ENCODE data around the gene NCKIPSD.

NCKIPSD gene

DNA sequence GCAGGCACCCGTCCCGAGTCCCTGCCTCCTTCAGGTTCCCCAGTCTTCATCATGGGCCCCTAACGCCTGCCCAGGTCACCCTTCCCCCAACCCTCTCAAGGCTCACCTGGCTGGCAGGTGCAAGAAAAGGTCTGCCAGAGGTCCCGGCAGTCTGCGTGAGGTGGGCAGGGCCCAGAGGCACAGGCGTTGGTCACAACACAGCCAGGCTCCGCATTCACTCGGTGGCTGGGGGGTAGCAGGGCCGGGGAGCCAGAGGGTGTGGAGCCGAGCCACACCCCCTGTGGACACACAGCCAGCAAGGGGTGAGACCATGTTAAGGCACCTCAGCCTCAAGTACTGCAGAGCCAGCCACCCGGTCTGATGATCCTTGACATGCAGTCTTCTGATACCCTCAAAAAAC, 33.9 kb downstream of the NCKIPSD start:
- DNase-seq (ENCODE audit: low read depth in 4 of 4, low spot score in 1 of 4) = no peak

DNA sequence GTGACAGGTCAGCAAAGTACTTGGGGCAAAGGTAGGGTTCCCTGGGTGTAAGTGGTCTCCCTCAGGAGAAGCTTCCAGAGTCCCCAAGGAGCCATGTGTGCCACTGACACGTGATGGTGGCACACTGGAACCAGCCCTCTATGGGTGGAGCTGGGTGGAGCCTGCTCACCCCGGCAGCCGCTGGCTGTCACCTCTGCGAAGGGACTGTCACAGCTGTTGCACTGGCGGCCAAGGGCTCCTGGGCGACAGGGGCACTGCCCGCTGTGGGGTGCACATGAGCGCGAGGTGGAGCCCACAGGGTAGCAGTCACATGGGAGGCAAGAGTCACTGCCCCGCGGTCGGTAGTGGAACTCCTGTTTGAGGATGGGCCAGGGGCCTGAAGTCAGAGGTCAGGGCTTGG, 35.0 kb downstream of the NCKIPSD start:
- DNase-seq (ENCODE audit: low read depth in 4 of 4, low spot score in 1 of 4) = no peak

- DNase-seq (ENCODE audit: low read depth in 4 of 4, low spot score in 1 of 4) = no peak
These were observed 37.4 kb downstream of the NCKIPSD start for GRCh38 chr3:48648188-48648850.

DNA sequence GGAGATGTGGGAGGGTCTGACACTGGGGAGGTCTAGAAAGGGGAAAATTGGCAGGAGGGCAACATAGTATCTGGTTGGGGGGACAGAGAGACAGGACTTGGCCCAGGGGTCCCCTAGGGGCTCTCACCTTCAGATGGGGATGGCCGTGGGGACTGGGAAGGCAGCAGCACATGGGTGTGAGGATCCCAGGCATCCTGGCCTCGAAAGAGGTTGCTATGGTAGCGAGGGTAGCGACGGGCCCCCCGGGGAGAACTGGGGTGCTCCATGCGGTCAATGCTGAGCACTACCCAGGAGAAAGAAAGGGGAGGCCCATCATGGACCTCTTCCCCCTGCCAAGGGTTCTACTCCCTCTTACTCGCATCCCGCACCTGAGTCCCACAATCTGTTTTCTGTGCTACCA, 38.0 kb downstream of the NCKIPSD start:
- DNase-seq (ENCODE audit: low read depth in 4 of 4, low spot score in 1 of 4) = no peak

- DNase-seq (ENCODE audit: low read depth in 4 of 4, low spot score in 1 of 4) = no peak
These were observed 40.6 kb downstream of the NCKIPSD start for GRCh38 chr3:48644898-48645760.

- DNase-seq (ENCODE audit: low read depth in 4 of 4, low spot score in 1 of 4) = no peak
These were observed 43.1 kb downstream of the NCKIPSD start for GRCh38 chr3:48642605-48643004.

DNA sequence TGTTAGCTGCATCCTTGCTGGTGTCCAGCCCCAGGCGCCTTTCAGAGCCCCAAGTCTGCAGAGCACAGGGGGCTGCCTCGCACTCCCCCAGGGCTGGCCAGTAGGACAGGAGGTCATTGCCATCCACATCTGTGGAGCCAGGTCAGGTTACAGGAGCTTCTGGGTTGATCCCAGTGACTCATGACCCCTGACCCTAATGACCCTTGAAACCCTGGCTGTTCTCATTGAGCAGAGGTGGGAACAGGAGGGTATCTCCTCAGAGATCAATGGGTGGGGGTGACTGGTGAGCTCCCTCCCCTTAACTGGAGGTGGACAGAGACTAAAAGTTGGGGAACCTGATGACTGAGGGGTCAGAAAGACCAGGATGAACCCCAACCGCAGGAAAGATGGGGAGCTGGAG, 44.3 kb downstream of the NCKIPSD start:
- no peak for DNase-seq (ENCODE audit: low read depth in 4 of 4, low spot score in 1 of 4)

GRCh38 chr3:48639944-48640606, 45.6 kb downstream of the NCKIPSD start:
- DNase-seq (ENCODE audit: low read depth in 4 of 4, low spot score in 1 of 4) = no peak

- DNase-seq (ENCODE audit: low read depth in 4 of 4, low spot score in 1 of 4) = no peak
These were observed 48.4 kb downstream of the NCKIPSD start for GRCh38 chr3:48637305-48637704.

GRCh38 chr3:48636149-48636655, 49.5 kb downstream of the NCKIPSD start:
- DNase-seq (ENCODE audit: low read depth in 4 of 4, low spot score in 1 of 4) = no peak

DNA sequence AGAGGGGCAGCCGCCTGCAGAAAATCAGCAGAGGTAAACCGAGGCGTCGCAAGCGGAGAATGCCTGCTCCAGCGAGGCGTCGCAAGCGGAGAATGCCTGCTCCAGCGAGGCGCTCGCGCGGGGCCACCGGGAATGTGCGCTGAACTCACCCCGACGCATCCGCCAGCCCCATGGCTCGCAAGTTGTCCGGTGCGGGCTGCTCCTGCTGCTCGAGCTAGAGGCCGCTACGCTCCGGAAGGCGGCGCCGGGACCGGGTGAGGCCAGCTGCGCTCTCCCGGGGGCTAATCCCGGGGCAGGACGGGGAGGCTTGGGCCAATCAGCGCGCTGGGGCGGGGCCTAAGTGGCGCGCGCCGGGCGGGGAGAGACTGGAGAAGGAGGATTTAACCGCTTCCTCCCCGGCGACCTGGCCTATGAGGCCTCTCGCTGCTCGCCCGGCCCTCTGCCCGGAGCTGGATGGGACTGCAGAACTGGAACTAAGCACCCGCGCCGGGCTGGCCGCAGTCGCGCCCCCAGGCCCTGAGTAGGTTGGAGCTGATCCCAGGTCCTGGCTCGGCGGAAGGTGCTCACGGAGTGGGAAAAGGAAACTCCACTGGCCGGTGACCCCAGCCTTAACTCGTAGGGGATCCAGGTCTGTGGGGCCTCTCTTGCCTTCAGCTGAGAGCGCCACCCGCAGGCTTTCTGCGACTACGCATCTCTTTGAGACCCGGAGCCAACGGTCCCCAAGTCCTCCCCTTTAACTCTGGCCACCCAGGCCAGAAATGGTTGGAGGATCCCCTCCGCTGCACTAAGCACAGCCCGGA, 50.3 kb downstream of the NCKIPSD start, which contains the start of gene SLC26A6:
SLC26A6 (minus strand) TSS at position 240 of the 800 bp plus-strand sequence; CDS start at position 172, 68 bp downstream.
- DNase-seq (ENCODE audit: low read depth in 4 of 4, low spot score in 1 of 4) = peak; percentile 80 to 95 (median 86)

DNA sequence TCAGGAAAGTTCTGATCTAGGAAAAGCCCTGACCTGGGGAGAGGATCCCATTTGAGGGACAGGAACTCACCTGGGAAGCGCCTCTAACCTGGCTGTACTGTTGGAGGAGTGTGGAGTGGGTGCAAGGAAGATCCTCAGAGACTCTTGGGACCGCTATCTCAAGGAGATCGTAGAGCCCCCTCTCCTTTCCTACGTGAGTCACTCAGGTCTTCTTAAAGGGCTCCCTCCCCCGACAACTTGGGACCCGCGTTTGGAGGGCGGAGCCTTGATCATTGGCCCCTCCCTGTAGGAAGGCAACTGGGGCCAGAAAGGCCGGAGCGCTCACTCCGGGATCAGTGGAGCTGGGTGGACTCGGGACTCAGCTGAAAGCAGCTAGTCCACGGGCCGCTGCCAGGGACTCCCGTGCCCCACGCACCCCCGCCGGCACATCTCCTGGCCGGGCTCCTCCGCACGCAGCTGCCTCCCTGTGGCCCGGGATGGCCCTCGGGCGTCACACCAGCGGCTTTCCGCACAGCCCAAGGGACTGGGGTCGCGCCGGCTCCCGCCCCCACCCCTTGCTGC, 51.0 kb downstream of the NCKIPSD start:
- DNase-seq (ENCODE audit: low read depth in 4 of 4, low spot score in 1 of 4) = peak in 2 of 4 experiments; percentile 42 to 60

- no peak for DNase-seq (ENCODE audit: low read depth in 4 of 4, low spot score in 1 of 4)
These were observed 52.0 kb downstream of the NCKIPSD start for GRCh38 chr3:48633743-48634142.

GRCh38 chr3:48633256-48633655, 52.5 kb downstream of the NCKIPSD start:
- DNase-seq (ENCODE audit: low read depth in 4 of 4, low spot score in 1 of 4) = no peak

DNA sequence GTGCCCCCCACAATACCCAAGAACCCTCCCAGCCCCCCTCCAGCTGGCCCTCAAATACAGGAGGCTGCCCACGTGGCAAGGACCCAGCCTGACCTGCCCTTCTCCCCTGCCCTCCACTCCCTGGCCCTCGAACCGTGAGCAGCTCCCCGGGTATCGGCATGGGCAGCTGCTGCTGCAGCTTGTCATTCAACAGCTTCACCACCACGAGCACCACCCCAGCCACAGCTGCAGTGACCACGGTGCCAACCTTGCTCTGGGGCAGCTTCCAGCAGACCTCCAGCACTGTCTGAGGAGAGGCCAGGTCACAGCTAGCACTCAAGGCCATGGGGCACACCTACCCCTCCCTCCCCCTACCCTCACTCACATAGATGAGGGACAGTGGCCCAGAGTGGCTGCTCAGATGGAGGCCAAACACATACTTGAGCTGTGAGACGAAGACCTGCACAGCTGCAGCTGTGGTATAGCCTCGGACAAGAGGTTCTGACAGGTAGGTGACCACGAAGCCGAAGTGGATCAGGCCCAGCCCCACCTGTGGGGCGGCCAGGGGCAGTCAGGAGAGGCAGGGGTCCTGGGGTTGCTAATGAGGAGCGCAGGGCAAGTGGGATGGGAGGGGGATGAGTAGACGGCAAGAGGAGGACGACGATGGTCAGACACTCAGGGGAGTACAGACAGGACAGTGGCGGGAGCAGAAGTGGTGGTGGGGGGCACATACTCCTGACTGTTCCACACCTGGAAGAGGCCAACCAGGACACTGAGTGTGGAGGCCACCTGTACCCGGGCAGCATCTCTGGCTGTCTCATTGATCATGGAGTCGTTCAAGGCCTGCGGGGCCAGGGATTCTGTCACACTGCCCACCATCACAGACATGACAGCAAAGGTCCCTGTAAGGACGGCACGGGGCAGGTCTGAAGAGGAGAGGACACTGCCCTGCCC, 53.9 kb downstream of the NCKIPSD start:
- no peak for DNase-seq (ENCODE audit: low read depth in 4 of 4, low spot score in 1 of 4)

GRCh38 chr3:48630833-48631232, 54.9 kb downstream of the NCKIPSD start:
- no peak for DNase-seq (ENCODE audit: low read depth in 4 of 4, low spot score in 1 of 4)

DNA sequence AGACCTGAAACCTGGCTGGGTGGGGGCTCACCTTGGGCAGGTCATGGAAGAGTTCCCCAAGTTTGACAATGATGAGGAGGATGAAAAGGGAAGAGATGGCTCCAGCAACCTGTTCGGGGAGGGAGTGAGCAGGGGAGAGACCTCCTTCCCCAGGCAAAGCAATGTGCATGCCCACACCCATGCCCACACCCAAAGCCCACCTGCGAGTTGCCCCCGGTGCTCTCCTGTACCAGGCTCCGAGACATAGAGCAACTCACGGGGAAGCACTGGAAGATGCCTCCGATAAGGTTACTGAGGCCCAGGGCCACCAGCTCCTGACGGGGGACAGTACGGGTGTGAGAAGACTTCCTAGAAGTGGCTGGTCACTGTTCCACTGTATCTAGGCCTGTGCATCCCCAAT, 55.3 kb downstream of the NCKIPSD start:
- no peak for DNase-seq (ENCODE audit: low read depth in 4 of 4, low spot score in 1 of 4)

DNA sequence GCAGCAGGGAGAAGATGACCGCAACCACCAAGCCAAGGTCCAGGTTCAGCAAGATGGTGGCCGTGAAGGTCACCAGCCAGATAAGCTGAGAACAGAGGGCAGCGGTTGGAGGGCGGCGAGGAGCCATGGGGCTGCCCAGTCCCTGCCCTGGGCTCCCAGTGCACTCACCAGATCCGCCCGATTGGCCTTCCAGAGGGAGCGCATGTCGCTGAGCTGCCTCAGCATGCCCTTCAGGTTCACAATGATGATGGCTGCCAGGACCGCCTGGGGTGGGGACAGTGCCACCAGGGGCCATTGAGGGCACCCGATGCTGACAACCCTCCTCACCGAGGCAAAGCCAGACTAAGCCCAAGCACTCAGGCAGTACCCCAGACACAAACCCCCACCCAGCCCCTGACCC, 55.8 kb downstream of the NCKIPSD start:
- no peak for DNase-seq (ENCODE audit: low read depth in 4 of 4, low spot score in 1 of 4)

GRCh38 chr3:48628277-48629017, 57.3 kb downstream of the NCKIPSD start:
- DNase-seq (ENCODE audit: low read depth in 4 of 4, low spot score in 1 of 4) = no peak
